ENCODE results near the gene THAP4.
"Not testable (repeated sequence)": the region's sequence is repeated elsewhere in the genome, so short reads cannot be mapped to it uniquely, and the experiment has no call there.

THAP4 gene

GRCh38 chr2:241571821-241572620 is 64.9 kb downstream of the THAP4 start:
- no peak for TF ChIP-seq CTCF (IDR thresholded peaks at IDR 0.05; ENCODE audit: insufficient read depth, missing control alignments)
- DNase-seq (ENCODE audit: insufficient read length, low spot score) = no peak
- no peak for FAIRE-seq

GRCh38 chr2:241570961-241571581 is 65.9 kb downstream of the THAP4 start:
- FAIRE-seq = no peak
- TF ChIP-seq CTCF (IDR thresholded peaks at IDR 0.05; ENCODE audit: insufficient read depth, missing control alignments) = no peak
- DNase-seq (ENCODE audit: insufficient read length, low spot score) = no peak

DNA sequence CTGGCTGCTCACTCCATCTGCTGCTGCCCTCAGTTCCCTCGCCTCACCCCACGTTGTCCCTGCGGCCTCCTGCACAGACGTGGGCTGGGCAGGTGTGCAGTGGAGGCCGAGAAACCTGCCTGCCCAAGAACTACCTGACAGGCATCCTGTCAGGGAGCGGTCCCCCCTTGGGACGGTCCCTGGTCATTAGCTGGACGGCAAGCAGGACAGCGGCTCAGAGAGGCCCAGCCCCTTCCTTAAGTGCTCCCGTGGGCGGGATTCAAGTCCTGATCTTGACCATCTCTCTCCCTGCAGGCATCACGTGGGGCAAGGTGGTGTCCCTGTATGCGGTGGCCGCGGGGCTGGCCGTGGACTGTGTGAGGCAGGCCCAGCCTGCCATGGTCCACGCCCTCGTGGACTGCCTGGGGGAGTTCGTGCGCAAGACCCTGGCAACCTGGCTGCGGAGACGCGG is 67.1 kb downstream of the THAP4 start:
- DNase-seq (ENCODE audit: insufficient read length, low spot score) = no peak
- FAIRE-seq = no peak
- TF ChIP-seq CTCF (IDR thresholded peaks at IDR 0.05; ENCODE audit: insufficient read depth, missing control alignments) = no peak

- no peak for TF ChIP-seq CTCF (IDR thresholded peaks at IDR 0.05; ENCODE audit: insufficient read depth, missing control alignments)
- no peak for FAIRE-seq
- DNase-seq (ENCODE audit: insufficient read length, low spot score) = no peak
These were observed 68.2 kb downstream of the THAP4 start for GRCh38 chr2:241568726-241569125.

DNA sequence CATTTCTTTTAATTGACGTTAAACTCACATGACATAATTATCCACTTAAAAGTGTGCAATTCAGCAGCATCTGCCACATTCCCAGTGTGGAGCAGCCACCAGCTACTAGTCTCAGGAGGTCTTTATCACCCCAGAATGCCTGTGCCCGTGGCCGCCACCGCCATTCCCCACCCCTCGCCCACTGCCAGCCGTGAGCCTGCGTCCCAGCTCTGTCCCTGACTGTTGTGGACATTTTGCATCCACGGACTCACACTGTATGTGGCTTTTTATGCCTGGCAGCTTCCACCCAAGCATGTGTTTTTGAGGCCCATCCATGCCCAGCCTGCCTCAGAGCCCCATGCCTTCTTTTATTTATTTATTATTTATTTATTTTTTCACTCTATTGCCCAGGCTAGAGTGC is 69.2 kb downstream of the THAP4 start:
- TF ChIP-seq CTCF (IDR thresholded peaks at IDR 0.05; ENCODE audit: insufficient read depth, missing control alignments) = no peak
- no peak for FAIRE-seq
- DNase-seq (ENCODE audit: insufficient read length, low spot score) = no peak

DNA sequence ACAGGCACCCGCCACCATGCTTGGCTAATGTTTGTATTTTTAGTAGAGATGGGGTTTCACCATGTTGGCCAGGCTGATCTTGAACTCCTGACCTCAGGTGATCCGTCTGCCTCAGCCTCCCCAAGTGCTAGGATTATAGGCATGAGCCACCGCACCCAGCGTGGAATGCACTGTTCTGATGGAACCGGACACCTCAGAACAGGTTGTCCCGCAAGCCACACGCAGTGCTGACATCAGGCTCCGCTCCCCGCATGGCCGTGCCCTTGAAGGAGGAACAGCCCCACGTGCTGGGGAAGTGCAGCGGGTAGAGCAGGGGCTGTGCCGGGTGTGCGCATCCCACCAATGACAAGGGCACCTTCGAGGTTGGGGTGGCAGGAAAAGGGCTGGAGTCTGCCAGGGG is 69.7 kb downstream of the THAP4 start:
- DNase-seq (ENCODE audit: insufficient read length, low spot score) = not testable (repeated sequence)

GRCh38 chr2:241566468-241566867 is 70.5 kb downstream of the THAP4 start:
- TF ChIP-seq CTCF (IDR thresholded peaks at IDR 0.05; ENCODE audit: insufficient read depth, missing control alignments) = no peak
- DNase-seq (ENCODE audit: insufficient read length, low spot score) (no peak), FAIRE-seq (no peak)

More for the DNA sequence above, 69.7 kb downstream of the THAP4 start:
- FAIRE-seq = not testable (repeated sequence)

DNA sequence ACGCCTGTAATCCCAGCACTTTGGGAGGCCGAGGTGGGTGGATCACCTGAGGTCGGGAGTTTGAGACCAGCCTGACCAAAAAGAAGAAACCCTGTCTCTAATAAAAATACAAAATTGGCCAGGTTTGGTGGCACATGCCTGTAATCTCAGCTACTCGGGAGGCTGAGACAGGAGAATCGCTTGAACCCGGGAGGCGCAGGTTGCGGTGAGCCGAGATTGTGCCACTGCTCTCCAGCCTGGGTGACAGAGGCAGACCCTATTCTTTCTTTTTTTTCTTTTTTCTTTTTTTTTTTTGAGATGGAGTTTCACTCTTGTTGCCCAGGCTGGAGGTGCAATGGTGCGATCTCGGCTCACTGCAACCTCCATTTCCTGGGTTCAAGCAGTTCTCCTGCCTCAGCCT is 70.9 kb downstream of the THAP4 start:
- not testable (repeated sequence) for DNase-seq (ENCODE audit: insufficient read length, low spot score); FAIRE-seq
